HG02840 (cell line): ENCODE results near the gene HIVEP3.

Source experiments
- ATAC-seq: cut with Tn5 transposase; IDR thresholded peaks from one replicate; pipeline ENCODE4 v1.9.1; 2021; ENCODE audit warnings: mild to moderate bottlenecking, moderate library complexity, moderate number of reproducible peaks; ENCODE audit not compliant: unreplicated experiment, low FRiP score

HIVEP3 gene

DNA sequence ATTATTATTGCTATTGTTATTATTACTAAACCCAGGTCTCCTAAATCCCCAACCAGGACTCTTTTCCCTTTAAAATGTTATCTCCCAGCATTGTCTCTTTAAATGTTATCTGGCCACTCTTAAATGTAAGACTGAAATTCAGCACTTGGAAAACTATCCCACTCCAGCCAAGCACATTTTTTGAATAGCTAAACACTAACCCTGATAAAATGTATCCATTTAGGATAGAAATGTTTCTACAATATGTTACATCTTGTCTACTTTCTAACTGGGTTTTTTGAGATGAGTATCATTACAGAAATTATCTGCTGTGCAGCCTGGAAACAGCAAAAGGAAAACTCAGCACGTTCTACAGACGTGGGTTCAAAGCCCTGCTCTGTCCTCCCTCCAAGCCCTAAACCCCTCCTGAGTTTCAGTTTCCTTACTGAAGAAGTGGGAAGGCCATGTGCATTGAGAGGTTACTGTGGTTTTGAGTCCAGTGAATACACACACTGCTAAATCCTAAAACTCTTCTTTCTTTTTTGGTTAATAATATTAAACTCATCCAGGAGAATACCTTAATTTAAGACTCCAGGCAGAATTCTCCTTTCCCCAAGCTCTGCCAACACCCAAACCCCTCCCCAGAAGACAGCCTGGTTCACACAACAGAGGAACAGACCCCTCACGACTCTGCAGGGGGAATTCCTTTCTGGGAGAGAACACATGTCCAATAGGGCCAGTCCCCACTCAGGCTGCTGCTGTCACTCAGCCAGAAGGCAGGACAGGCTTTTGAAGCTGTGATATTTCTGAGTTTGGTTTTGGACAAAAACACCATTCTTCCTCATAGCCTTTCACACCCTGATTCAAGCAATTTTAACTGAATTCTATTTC, 41.9 kb downstream of the HIVEP3 start:
- no peak for ATAC-seq

DNA sequence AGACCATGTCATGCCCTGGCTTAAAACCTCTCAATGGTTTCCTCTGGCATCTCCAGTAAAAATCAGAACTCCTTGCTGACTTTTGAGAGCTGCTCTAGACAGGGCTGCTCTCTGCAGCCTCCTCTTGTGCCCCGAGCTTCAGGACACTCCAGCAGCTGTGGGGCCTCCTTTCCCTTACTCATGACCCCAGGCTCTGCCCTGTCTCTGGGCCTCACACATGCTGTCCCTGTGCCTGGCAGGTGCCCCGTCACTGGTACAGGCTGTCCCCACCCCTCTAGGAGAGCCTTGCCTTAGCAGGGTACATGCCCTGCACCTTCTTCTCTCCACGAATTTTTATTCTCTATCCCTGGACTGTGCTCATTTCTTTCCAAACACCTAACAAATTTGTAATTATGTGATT, 43.2 kb downstream of the HIVEP3 start:
- ATAC-seq: no peak

DNA sequence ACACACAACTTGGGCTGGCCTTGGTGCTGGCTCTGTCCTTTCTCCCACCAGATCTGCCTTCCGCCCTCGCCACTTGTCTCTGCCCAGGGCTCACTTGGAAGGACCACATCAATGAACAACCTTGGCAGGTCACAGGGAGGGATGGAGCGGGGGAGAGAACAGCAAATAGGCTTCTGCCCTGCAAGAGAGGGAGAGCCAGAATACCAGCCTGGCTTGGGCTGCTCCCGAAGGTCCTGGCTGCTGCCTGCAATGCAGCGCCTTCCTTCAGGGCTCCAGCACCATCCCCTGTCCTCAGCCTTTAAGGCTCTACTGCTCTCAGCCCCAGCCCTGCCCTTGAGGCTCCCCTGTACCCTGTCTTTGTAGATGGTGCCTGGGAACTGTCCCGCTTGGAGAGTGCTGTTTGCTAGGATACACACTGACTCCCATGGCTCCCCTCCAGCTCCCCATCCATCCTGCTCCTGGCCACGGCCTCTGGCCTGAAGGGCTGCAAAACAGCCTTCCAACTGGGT, 43.8 kb downstream of the HIVEP3 start:
- no peak for ATAC-seq

DNA sequence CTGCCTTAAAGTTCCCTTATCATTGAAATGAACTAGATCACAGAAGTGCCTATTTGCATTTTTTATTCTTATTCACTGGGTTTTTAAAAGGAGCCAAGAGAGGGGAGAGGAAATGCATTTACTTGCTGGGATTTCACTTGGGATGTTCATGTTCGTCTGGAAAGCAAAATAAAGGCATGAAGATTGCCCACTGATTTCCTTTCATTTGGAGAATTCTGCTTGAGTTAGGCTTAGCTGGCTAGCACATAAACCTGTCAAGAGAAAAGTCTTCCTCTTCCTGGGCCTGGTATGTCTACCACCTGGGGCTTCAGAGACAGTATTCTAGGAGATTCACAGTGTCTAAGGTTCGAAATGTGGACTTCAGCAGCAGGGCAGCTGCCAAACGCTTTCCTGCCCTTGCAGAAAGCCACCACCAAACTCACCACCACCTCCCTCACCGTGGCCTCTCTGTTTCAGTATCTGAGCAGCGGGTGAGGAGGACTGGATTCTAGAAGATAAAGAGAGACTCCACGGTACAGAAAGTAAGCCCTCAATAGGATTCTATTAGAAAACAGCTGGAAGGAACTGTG, 44.5 kb downstream of the HIVEP3 start:
- no peak for ATAC-seq

DNA sequence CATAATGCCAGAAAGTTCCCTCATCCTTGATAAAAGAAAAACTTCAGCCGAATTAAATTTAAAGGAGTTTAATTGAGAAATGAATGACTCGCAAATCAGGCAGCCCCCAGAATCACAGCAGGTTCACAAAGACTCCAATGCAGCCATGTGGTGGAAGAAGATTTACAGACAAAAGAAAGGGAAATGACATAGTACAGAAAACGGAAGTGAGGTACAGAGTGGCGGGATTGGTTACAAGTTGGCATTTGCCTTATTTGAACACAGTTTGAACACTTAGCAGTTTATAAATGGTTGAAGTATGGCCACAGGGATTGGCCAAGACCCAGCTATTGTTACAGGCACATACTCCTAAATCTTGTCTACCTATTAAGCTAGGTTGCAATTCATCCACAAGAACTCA, 46.6 kb downstream of the HIVEP3 start:
- no peak for ATAC-seq

DNA sequence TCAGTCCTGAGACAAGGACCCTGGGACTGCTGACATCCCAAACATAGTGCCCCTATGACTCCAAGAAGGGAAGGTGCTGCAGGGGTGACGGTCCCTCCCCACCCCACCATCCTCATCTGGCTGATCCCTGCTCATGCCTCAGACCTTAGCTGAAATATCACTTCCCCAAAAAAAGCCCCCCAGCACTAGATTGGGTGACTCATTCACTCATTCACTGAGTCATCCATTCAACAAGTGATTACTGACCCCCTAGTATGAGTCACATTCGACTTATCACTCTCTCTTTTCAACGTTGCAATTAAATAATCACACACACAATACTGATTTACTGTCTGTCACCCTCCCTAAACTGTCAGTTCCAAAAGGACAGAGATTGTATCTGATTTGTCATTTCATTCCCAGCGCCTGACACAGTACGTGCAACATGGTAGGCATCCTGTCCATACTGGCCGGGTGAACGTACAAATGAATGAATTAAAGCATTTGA, 48.6 kb downstream of the HIVEP3 start:
- no peak for ATAC-seq

DNA sequence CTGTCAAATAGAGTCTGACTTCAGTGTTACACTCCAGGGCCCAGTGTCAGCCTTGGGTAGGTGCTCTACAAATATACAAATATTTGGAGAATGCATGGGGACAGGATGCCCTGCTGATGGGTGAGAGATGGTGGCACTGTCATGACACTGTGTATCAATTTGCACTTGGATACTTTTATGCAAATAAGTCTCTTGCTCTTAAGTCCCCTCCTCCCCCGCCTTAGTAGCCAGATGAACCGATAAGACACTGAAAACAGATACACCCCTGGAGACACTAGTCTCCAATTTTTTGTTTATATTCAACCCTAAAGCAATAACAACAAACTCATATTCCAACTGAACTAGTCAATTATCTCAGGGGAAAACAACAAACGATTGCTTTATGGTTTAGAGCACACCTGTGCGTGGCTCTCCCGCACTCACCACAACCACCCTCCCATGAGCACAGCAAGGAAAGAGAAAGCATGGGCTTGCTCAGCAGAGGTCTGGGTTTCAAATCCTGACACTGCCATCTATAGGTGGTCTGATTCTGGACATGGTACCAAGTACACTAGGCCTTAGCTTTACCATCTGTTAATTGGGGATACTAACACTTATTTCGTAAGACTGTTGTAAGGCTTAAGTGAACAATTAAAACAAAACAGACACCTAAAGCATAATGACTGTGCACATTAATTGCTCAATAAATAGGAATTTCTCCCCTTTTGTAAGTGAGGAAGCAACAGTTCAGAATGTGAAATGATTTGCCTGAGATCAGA, 50.3 kb downstream of the HIVEP3 start:
- ATAC-seq: no peak

DNA sequence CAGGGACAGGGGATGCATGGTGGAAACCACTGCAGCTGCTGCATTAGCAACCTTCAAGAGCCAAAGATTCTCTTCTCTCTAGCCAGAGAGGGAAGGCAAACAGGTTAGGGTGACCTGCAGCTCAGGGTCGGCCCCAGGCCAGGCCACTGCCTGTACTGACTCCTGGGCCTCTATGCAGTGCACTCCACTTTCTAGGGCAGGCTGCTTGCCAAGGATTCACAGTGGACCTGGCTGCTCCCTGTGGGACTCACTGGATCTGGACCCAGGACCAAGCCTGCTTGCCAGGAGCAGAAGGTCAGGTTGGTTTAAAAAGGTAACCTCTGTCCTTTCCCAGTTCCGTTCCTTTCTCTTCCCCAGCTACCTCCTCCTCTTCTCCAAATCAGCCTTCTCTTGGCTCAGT, 52.4 kb downstream of the HIVEP3 start:
- ATAC-seq: no peak

DNA sequence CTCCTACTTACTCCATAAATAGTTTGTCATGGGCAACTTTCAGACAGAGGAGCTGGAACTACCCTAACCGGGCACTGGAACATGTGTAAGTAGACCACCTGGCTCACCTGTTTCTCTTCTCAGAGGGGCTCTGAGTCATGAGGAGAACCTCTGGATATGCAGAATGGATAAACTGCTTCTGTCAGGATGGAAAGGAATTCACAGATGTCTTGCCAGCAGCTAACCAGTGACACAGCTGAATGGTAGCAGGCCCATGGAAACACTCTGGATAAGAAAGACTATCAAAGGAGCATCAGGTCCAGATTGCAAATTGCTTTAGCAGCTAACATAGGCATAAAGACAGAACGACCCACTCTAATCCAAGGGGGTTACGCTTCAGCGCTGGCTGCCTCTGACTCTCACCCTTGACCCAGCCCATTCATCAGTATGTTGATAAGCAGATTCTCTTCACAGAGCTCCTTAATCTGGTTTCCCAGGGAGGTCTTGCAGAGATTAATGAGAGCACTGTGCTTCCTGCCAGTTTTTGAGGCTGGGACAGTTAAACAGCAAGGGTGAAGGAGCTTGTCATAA, 54.2 kb downstream of the HIVEP3 start:
- ATAC-seq: no peak

DNA sequence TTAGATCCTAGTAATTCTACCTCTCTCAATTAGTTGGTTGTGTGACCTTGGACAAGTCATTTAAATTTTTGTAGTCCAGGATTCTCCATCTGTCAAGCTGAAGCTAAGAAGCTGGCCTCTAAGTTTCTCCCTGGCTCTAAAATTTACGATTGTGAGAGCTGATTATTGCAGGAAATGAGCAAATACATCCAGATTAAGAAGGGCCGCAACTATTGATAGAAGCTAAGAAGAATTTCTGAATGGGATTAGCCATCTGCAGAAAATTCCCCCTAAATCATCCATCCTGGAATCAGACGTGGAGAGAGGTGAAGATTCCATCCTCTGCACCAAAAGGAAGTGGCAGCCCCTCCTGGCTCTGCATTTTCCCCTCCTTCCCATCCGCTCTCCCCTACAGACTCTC, 55.0 kb downstream of the HIVEP3 start:
- ATAC-seq: no peak

DNA sequence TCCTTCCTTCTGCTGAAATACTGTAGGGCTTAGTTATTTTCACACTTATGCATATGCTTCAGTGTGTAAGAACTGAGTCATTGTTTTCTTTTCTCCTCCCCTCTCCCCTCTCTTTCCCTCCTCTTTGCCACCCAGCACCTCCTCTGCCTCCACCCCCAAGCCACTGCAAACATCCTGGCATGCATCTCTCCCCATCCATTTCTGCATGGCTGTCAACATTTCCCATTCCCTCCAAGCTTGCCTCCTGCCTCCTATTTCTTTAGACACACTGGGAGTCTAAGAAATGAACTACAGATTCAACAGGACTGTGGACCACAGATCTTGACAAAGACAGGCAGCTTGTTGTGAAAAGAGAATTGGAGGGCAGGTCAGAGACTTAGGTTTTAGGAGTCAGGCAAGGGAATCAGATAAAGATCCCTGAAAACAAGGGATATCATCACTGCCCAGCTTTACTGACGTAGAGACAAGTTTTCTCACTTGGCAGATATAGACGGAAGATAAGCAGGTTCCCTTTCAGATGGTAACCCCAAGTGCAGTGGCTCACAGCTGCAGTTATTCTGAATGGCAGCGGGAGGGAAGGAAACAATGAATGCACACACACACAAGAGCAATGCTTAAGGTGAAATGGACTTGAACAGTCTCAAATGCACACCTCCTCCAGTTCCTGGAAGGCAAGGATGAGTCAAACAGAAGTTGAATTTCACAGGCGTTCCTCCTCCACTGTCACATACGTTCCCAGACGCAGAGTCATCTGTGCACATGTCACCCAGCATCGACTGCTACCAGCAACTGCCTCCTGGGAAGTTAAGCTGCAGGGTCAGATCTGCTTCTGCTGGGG, 56.1 kb downstream of the HIVEP3 start:
- no peak for ATAC-seq

DNA sequence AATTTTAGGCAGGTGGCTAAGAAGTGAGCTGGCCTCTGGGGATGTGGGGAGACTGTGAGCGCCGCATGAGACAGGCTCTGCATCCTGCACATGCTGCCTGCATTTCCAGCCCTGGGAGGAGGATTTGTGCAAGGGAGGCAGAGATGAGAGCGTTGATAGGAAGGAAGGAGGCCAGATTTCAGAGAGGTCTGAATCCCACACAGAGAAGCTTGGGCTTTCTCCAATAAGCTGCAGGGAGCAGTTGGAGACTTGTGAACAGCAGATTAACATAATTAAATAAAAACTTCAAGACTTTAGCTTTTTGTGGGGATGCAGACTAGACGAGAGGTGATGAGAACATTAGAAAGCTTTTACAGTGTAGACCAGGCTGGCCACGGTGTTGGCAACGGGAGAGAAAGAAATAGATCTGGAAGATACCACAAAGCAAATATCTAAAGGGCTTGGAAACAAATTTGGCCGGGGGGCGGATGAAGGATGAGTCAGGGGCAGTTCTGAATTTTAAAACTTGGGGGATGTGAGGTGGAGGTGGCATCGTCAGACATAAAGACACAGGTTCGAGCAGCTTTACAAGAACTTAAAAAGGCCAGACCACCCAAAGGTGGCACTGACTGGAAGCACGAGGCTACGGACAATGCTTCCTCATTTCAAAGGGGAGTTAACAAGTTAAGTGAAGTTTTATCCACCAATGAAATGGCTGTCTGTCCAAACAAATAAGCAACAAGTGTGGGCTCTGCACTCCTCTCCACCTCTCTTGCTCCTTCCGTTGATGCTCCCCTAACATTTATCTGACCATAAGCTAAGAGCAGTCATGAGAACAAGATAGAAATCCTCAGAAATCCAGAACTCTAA, 57.0 kb downstream of the HIVEP3 start:
- ATAC-seq: no peak

DNA sequence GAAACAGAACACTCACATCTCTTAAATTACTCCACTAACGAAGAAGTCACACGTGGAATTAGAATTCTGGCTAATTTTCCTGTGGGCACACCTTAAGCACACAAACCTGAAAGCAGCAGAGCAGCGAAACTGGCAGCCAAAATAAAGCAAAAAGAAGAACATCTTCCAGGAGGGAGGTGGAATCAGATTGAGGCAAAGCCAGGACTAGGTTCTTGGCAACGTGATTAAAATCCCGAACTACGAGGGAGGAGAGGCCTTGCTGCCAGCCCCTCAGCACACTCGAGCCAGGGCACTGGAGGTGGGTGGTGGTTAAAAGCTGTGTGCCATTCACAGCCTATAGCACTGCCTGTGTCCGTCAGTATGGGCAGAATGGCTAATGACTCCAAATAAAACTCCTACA, 58.0 kb downstream of the HIVEP3 start:
- ATAC-seq: no peak

DNA sequence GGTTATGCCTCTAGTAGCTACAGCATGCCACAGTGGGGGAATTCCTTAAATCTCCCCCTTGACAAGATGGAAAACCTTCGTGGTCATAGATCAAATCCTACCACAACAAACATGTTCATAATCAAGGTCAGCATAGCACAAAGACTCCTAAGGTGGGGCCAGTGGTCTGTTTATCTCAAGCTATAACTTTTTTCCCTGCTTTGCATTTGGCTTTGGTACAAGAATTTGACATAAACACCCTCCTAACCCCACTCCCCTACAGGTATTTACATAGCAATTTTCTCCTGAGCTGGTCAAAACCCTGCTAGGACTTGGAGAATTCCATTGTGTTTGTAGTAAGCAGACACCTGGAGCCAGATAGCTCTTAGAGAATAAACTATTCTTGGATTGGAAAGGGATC, 58.5 kb downstream of the HIVEP3 start:
- ATAC-seq: no peak

DNA sequence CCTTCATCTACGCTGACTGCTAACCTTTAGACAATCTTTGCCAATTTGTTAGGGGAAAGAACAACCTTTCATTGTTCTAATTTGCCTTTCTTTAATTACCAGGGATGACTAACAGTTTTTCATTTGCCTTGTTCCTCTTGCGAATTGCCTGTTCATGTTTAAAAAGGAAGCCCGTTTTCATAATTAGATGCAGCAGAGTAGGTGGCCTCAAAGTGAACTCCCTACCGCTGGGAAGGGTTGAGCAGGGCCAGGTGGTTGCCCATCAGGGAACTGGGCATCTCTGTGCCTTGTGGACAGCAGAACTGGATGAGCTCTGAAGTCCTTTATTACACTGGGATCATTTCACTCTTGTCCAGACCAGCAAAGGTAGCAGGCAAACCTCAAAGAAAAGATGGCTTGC, 59.0 kb downstream of the HIVEP3 start:
- ATAC-seq: no peak

DNA sequence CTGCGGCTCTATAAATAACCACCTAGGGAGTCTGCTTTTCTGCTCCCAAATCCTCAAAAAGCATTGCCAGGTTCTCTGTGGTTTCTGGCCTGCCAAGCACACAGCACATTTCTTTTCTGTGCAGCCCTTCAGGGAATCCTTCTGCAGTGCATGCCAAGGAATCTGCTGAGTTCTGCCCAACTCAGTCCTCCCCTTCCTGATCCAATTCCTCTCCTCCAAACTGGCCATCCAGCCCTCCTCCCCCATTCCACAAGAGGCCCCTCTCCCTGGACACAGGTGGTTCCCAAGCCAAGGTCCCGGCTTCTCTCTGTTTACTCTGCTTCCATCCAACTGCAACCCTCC, 61.8 kb downstream of the HIVEP3 start:
- ATAC-seq: no peak

DNA sequence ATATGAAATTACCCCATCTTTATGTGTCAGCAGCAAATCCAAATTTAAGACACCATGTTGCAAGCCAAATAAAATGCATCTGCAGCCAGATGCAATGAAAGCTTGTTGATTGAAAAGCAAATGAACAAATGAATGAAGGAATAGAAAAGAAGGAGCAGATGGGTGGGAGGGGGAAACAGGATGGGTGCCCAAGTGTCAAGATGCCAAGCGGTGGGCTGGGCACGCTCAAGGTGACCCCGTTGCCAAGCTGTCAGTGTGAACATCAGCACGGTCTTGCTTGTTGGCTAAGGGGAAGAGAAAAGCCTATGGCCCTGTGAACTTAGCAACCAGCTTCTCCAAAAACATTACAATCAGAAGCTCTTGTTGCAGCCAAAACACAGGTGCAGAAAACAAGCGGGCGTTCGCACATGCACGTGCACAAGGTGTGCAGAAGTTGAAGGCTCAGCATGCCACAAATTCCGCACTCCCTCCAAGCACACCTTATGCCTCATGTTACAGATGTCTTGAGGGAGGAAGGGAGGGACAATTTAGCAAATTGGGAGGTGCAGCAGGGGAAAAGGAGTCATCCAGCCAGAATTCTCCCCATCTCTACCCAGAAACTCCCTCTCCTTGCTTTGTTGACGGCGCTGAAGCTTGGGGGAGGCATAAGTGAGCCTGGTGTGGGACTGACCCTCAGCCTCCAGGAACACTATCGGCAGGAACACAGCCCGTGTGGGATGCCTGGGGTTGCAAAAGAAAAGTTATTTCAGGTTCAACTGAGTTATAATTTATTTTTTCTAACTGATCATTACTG, 62.4 kb downstream of the HIVEP3 start:
- no peak for ATAC-seq

DNA sequence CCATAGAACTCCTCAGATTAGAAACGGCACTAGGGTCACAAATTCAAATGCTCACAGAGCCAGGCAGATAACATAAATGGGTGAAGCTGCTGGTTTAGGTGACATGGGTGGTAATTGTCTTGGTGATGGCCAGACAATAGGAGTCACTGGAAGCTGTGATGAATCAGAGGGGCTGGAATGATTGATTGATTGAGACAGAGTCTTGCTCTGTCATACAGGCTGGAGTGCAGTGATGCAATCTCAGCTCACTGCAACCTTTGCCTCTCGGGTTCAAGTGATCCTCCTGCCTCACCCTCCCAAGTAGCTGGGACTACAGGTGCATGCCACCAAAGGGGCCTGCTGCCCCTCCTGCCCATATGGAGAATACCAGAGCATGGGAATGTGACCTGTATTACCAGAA, 63.0 kb downstream of the HIVEP3 start:
- no peak for ATAC-seq
